HG03139 (cell line): Measurements from ENCODE around the gene KIF12.
"Not testable (repeated sequence)": the region's sequence is repeated elsewhere in the genome, so short reads cannot be mapped to it uniquely, and the experiment has no call there.

ENCODE experiments used
- ATAC-seq: cut with Tn5 transposase; IDR thresholded peaks from one replicate; pipeline ENCODE4 v1.9.1; 2021; ENCODE audit not compliant: unreplicated experiment

Gene KIF12

DNA sequence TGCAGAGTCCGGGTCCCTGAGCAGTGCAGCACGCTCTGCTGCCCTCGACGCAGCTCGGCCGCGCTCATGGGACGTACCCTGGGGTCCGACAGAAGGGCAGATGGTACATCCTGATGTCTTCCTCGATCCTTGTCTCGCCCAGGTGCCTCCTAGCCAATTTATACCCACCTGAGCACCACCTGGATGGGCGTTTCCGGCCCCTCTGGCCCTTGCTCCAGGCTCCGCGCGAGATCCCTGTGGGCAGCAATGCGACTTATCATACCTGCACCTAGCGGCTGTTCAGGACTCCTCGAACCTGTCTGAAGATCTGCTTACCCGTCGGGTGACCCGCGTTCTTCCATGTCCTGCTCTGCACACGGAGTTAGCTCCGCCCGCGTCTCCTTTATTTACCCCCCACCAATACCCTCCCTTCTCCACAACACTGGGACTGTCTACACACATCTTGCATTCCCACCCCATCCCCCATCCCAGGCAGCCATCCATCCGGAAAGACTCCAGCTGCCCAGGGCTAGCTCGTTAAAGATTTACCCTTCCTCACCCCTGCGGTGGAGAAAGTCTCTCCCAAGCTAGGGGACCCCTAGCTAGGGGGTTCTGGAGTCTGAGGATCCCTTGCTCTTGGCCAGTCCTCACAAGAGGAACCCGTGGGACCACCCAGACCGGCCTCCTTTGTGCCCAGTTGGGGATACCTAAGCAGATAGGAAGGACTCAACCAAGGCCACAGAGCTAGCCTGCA, at the start of gene KIF12:
Gene KIF12 (minus strand): TSS at position 357 of the 733 bp plus-strand sequence. CDS start 16 bp downstream, at position 341.
- no peak for ATAC-seq

DNA sequence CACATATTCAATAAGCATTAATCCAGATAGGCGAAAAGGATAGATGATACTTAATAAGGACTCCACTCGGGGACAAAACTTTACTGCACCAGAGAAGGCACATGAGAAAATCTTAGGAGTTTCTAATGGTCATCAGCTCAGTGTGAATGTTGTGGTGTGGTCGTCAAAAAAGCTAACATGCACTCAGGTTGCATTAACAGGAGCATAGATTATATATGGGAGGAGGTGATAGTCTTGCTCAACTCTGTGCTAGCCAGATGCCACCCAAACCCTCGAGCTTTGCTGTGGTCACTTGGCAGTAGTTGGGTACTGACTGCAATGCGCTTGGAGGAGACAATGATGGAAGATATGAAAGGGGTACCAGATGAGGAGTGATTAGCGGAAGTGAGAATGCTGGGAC, 47.6 kb upstream of the KIF12 start:
- ATAC-seq = no peak

DNA sequence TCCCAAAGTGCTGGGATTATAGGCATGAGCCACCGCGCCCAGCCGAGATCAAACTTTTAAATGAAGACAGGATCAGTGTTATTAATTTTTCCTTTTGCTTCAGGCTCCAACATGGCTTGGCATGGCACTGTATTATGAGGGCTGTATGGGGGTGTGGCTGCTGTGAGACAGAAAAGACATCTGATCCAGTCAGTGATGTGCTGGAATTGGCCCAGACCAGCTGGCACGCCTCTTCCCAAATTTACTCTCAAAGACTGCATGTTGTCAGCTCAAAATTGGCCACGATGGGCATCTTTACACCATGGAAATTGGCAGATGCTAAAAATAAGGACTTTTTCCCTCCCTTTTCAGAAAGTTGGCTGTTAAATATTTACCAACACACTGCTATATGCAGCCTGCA, 44.1 kb upstream of the KIF12 start:
- no peak for ATAC-seq

DNA sequence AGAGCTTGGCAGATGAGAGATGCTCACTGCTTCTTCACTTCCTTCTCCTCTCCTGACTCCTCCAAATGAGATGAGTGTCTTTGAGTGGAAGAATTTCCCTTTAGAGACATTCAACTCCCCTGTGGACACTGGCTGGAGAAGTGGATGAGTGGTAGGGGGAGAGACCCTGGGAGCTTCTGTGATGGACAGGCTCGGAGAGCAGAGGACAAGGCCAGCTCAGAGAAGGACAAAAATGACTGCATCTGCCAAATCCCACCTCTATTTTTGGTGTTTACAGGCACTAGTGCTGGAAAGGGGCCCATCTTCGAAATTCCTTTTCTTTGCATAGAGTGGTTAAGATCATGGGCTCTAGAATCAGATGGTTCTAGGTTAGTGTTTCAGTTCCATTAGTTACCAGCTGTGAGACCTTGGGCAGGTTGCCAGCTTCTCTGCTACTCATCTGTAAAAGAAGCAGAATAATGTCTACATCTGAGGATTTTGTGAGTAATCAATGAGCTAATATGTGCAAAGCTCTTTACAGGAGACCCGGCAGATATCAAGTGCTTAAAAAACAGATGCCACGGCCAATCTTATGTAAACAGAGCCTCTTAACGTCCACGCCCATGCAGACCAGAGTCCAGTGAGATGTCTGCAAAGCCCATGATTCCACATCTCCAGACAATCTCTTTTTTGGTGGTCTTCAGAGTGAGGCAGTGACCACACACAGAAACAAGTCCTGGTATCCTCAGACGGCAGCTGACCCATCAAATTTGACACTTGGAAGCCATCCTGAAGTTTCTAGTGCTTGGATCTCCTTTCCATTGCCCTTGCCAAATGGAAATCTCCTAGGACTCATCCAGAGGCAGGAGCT, 42.7 kb upstream of the KIF12 start:
- no peak for ATAC-seq

DNA sequence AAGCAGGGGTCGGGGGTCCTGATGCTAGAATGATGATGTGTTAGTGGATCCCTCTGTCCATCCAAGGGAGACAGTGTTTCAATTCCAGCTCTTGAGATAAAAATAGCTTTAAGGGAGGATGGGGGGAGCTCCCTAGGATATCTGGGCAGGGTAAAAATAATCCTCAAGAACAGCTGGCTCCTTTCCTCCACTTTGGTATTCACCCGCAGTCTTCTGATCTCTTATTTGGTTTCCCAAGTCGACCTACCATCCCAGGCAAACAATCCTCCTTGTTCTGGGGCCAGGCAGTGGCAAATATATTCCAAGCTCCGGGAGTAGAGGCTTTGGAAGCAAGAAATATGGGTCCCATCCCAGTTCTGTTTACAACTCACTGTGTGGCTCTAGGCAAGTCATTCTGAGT, 41.8 kb upstream of the KIF12 start:
- ATAC-seq = no peak

DNA sequence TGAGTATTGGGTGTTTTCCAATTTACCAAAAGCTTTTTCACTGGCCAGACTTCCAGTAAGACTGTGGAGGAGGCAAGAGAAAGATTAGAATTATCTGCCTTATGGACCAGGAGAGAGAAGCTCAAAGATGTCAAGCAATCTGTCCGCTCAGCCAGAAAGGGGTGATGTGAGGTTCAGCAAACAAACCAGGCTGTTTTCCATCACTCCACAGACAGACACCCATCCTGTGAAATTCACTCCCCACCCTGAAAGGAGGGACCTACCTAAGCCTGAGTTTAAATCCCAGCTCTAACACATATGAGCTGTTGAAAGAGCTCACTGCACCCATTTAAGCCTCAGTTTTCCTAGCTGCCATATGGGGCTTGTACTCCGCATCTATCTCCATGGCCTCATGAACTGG, 41.3 kb upstream of the KIF12 start:
- ATAC-seq = no peak

DNA sequence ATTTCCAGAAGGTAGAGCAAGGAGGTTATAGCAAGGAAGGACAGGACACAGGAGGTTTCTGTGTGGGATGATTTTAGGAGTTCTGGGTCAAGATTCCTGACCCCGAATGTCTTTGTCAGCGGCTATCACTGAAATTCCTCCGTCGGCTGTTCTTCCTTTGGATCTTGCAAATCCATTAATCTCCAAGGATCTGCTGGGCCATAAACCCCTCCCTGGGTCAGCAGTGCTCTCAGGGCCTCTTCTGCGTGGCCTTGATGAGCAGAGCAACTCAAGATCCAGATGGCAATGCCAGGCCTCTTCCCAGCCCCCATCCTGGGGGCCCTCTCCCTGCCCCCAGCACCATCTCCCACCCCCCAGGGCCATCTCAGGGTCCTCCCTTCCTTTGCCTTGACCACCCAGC, 40.0 kb upstream of the KIF12 start:
- no peak for ATAC-seq

DNA sequence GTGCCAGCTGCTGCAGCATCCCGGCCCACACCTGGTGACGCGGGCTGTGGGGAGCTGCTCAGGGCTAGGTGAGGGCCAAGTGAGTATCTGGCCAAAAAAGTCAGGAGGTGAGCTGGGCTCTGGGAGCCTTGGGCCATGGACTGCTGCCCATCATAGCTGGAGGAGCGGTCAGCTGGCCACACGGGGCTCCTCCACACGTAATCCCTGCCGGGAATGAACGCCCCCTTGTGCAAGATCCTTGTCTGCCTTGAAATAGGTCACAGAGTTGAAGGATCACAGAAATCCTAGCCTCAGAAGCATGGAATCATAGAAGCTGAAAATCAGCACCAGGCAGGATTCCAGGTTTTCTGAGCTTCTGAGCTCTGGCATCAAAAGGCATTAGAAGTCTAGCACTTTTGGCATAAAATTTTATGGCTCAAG, 39.5 kb upstream of the KIF12 start:
- no peak for ATAC-seq

DNA sequence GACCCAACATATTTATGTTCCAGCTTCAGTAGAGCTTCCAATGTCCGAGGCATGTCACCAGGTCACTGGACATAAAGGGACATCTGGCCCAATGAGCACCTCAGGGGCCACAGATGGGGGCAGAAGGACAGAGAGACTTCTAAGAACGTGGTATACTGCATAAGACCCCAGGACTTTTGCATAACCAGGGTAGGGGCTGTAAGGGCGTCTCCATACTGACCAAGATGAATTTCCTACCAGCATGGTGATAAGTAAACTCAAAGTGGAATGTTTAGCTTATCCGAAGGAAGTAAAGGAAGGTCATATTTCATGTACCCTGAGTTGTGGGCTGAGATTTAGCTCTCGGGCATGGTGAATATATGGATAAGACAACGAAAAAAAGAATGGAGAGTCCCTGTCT, 38.7 kb upstream of the KIF12 start:
- ATAC-seq = no peak

DNA sequence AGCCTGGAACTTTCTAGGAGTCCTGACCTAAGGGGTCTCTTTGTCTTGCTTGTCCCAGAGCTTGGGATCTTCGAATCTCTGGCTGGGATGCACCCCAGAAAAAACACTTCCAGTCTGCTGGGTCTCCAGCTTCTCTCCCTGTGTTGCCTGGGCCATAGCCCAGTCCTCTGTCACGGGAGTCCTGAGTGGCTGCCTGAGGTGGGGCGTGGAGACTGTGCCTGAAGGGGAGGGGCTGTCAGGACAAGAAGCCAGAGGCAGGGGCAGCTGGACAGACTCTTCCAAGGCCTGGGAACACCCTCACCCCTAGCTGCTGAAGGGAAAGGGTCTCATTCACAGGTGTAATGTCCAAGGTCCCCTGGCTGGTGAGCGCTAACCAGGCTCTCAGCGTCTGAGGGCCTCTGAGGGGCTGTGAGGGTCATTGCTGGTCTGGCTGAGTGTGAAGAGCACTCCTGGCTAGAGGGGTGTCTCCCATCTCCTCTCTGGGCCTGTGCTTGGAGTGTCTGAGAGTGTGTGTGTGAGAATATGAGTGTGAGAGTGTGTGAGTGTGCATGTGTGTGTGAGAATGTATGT, 35.8 kb upstream of the KIF12 start:
- ATAC-seq = no peak

DNA sequence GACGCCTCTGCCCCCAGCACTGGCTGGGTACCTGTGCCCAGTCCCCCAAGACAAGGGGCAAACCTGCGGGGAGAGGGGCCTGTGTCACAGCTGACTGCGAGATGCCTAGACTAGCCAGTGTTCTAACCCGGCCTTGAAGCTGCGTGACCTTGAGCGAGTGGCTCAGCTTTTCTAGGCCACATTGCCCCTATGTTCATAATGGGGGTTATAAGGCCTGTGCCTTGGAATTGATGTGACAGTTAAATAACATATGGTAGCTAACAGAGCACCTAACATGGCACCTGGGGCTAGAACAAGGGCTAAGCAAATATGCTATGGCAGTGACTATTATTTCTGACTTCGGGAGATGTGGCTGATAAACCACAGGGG, 33.4 kb upstream of the KIF12 start:
- ATAC-seq = no peak

DNA sequence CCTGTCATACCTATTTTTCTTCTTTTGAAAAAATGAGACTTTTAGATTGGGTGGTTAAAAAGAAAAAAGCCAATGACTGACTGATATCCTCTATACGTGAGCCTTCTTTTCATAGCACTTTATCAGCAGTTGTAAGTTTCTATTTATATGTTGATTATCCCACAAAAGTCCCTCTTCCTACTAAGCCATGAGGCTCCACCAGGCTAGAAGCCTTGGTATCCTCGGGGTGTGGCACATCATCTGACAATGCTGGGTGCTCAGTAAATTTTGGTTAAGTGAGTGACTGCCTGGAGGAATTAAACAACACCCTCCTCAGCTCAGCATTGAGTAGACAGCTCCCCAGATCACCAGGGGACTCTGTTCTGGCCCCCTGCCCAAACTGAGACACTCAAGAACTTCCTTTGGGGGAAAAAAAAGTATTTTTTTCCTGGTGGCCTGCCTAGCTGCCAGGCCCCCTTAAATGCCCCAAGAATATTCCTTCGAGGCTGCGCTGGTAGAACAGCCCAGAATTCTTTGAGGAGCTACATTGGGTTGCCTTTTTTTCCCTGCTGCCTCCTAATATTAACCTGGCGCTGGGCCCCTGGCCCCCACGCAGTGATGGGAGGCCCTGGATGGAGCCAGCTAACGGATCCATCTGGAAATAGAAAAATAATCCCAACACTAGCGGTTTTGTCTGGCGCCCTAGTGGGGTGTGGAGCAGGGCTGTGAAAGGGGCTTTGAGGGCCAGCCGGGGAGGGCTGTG, 32.9 kb upstream of the KIF12 start:
- ATAC-seq = no peak

DNA sequence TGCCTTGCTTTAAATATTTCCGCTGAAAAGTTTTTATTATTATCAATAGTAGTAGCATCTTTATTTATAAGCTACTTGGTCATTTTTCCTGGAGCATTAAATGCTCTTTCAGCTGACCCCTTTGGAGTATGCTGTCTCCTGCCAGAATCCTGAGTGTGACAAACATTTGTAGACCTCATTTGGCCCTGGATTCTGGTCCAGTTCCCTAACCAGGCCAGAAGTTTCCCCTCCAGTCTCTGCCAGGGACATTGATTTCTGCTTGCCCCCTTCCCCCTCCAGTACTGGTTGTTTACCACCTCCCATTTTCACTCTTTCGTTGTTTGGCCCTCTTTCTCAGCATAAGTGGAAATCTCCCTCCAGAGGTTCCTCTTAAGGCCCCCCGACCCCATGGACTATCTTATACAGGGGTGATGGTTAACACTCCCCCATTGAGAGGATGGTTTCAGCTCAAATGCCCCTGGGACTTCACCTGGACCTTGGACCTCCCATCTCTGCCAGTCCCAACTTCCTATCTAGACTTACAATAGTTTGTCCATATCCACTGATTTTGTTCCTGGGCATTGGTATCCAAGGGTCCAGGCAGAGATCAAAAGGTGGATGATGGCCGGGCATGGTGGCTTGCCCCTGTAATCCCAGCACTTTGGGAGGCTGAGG, 31.7 kb upstream of the KIF12 start:
- ATAC-seq = no peak

DNA sequence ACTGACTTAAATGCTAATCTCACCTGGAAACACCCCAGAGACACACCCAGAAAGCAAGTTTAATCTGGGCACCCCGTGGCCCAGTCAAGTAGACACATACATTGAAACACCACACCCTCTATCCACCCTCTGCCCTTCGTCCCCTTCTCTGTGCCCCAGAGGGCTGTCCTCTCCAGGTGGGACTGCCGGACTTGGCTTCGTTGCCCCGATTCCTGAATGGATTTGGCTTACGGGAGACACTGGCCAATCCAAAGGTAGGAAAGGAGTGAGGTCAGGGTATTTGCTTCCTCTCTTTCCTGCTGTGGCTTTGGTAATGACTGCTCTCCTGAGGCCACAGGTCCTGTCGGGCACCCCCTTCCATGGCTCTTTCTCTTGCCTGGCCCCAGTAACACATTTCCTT, 31.0 kb upstream of the KIF12 start:
- no peak for ATAC-seq

DNA sequence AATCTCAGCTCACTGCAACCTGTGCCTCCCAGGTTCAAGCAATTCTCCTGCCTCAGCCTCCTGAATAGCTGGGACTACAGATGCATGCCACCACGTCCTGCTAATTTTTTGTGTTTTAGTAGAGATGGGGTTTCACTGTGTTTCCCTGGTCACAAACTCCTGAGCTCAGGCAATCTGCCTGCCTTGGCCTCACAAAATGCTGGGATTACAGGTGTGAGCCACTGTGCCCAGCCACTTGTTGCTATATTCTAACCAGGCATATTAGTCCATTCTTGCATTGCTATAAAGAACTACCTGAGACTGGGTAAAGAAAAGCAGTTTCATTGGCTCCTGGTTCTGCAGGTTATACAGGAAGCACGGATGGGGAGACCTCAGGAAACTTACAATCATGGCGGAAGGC, 29.7 kb upstream of the KIF12 start:
- not testable (repeated sequence) for ATAC-seq

DNA sequence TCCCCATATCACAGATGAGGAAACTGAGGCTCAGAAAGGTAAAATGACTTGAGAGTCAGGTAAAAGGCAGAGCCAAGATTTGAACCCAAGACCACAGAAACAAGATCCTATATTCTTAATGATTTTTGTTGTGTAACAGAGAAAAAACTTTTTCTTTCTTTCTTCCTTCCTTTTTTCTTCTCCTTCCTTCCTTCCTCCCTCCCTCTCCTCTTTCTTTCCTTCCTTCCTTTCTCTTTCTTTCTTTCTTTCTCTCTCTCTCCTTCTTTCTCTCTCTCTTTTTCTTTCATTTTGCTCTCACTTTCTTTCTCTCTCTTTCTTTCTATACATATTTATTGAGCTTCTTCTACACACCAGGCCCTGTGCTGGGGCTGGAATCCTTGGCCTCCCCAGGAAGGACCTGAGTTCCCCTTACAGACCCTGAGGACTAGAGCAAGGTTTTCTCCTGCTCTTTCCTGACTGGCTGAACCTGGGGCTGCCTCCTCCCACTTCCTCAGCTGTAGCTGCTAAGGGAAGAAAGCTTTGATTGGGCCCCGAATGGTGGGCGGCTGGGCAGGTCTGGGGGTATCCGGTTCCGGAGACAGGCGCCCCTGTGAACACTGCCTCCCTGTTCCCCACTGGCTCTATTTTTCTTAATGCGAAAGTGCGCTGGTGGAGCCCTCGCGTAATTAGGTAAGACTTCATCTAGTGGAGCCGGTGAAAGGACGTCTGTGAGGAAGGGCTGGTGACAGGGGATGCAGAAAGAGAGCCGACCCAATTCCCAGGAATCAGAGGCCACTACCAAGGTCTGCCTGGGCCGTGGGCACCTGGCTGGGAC, 27.4 kb upstream of the KIF12 start:
- ATAC-seq = no peak

DNA sequence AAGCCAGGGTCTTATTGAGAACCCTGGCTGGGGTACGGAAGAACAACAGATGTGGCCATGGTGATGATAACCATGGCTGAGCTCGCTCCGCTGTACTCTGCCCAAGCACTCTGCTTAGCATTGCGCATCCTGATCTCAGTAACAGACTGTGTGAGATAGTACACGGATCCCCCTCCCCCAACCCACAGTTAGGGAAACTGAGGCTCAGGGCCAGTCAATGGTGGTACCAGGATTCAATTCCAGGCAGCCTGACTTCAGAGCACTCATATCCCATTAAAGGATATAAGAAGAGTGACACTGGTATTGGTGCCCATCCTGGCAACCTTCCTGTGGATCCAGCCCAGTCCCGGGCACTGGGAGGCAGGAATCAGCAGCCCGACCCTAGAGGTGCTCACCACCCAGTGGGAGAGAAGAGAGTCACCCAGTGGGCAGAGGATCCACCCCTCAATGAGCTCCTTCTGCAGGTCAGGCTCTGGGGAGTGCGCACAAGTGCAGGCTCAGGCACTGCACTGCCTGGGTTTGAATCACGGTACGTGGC, 26.5 kb upstream of the KIF12 start:
- no peak for ATAC-seq

DNA sequence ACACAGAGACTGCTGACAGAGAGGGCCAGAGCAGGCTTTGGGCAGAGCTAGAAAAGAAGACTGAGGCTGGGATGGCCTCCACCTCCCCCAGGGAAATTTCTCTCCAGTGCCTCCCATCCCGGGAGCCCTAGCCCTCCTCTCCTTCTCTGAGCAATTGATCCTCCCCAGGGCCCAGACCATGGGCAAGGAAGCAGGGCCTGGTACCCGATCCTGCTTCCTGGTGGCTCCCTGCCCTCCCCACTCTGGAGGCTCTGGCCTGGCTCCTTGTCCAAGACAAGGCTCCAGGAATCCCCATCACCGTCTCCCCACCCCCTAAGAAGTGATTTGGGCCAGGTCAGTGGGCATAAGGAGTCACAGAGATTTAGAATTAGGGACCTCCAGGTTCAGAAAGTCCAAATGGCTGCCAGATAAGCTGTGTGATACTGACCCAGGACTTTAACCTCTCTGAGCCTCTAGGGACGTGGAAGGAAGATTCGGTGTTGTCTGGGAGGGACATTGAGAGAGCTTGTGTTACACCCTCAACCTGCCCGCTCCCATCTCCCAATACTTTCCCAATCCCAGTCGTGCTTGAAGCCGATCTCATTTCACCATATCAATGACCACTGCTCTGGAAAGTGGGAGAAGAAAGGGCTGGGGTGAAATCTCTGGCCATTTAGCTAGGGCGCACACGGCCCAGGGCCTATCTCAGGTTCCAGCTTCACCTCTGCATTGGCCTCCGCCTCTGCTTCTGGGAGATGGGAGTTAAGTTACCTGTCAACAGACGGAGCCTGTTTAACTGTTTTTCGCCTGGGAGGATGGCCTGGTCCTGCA, 25.8 kb upstream of the KIF12 start:
- ATAC-seq = no peak

DNA sequence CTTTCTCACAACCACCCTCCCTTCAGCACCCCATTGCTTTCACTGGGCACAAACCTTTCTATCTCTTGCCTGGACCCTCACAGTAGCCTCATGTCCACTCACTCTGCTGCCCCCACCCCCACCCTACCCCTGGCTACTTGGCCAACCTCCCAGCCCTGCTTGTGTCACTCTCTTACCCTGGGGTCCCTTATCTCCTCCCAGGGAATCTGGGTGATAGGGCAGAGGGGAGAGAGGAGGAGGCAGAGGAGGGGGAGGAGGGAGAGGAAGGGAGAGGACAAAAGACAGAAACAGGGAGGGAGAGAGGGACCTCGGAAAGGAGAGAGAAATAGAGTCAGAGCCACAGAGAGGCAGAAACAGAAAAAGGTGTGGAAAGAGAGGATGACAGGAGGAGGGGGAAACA, 25.0 kb upstream of the KIF12 start:
- ATAC-seq = no peak
